ENCODE measurements around the gene SERPINH1.

The SERPINH1 gene

GRCh38 chr11:75562048-75562835, at the start of gene SERPINH1:
Gene SERPINH1, plus strand, starts transcription at chr11:75562253. Its CDS starts 4,097 bp downstream, at chr11:75566350.
- peak; percentile 69 for DNase-seq

- no peak for DNase-seq
Measured at GRCh38 chr11:75513250-75513649, 48.8 kb upstream of the SERPINH1 start.

- DNase-seq = no peak
Measured at GRCh38 chr11:75514596-75514995, 47.5 kb upstream of the SERPINH1 start.

GRCh38 chr11:75516140-75516539, 45.9 kb upstream of the SERPINH1 start:
- no peak for DNase-seq

GRCh38 chr11:75516886-75517285, 45.2 kb upstream of the SERPINH1 start:
- DNase-seq = no peak

GRCh38 chr11:75518204-75518549, 43.9 kb upstream of the SERPINH1 start:
- no peak for DNase-seq

GRCh38 chr11:75518771-75519653, 43.0 kb upstream of the SERPINH1 start:
- DNase-seq = no peak

GRCh38 chr11:75520688-75521087, 41.4 kb upstream of the SERPINH1 start:
- DNase-seq = no peak

- no peak for DNase-seq
Measured at GRCh38 chr11:75522286-75523044, 39.6 kb upstream of the SERPINH1 start.

- DNase-seq = no peak
Measured at GRCh38 chr11:75523189-75523588, 38.9 kb upstream of the SERPINH1 start.

GRCh38 chr11:75523811-75524664, 38.0 kb upstream of the SERPINH1 start:
- no peak for DNase-seq

- DNase-seq = peak; percentile 40
Measured at GRCh38 chr11:75524665-75525432, 37.2 kb upstream of the SERPINH1 start.

GRCh38 chr11:75525433-75526191, 36.4 kb upstream of the SERPINH1 start, which contains the start of gene GDPD5:
Gene GDPD5, minus strand, starts transcription at chr11:75525941. Its CDS starts 48,206 bp downstream, at chr11:75477735.
- peak; percentile 86 for DNase-seq

GRCh38 chr11:75526192-75526541, 35.9 kb upstream of the SERPINH1 start:
- no peak for DNase-seq

- no peak for DNase-seq
Measured at GRCh38 chr11:75527130-75527529, 34.9 kb upstream of the SERPINH1 start.

- no peak for DNase-seq
Measured at GRCh38 chr11:75527938-75528735, 33.9 kb upstream of the SERPINH1 start.

GRCh38 chr11:75530577-75530976, 31.5 kb upstream of the SERPINH1 start:
- no peak for DNase-seq

- DNase-seq = no peak
Measured at GRCh38 chr11:75531325-75531724, 30.7 kb upstream of the SERPINH1 start.

- peak; percentile 77 for DNase-seq
Measured at GRCh38 chr11:75532200-75533048, 29.6 kb upstream of the SERPINH1 start.
